NB4 (cell line): ENCODE results near the gene NRXN3.

ENCODE experiments used
- CTCF ChIP-seq: IDR thresholded peaks from one replicate; pipeline ENCODE4 v1.5.1; 2012; ENCODE audit warnings: low read depth, low read length
- MYC ChIP-seq: IDR thresholded peaks from 2 replicates; pipeline ENCODE4 v1.6.1; 2011; ENCODE audit warnings: low read depth, low read length
- POLR2A ChIP-seq: IDR thresholded peaks from 2 replicates; pipeline ENCODE4 v1.6.1; 2011; ENCODE audit warnings: mild to moderate bottlenecking; ENCODE audit not compliant: insufficient read length; ENCODE audit errors: extremely low read depth
- TF ChIP-seq, protein P1 (sequence below): IDR thresholded peaks from 2 replicates; pipeline ENCODE4 v1.6.1; 2011; ENCODE audit warnings: low read depth, low read length

GRCh38 chr14:79091381-79091963, 921.3 kb downstream of the NRXN3 start:
- TF ChIP-seq POLR2A (no peak), CTCF (no peak), MYC (no peak)
- TF ChIP-seq, protein P1, sequence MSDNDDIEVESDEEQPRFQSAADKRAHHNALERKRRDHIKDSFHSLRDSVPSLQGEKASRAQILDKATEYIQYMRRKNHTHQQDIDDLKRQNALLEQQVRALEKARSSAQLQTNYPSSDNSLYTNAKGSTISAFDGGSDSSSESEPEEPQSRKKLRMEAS: no peak
